HepG2 (cell line): ENCODE measurements around the gene HNRNPUL2. TPM values are rescaled to one million over a fixed set of nuclear protein-coding genes. Genes with fewer than 3 reads are reported as not detected.

Experiments
- HOXA7 ChIP-seq: sonication (generic); formaldehyde crosslinking; IDR thresholded peaks from 2 replicates; pipeline ENCODE4 v1.8.1; 2022; ENCODE audit warnings: mild to moderate bottlenecking, missing genetic modification reagents, moderate library complexity
- KIAA2018 ChIP-seq: sonication (generic); formaldehyde crosslinking; IDR thresholded peaks from 2 replicates; pipeline ENCODE4 v1.5.0; 2020; ENCODE audit warnings: mild to moderate bottlenecking, missing genetic modification reagents, borderline replicate concordance
- LCORL ChIP-seq, 2 experiments: fragments of 450-650 bp in 1 of 2; sonication (generic) in 1 of 2; formaldehyde crosslinking in 1 of 2; IDR thresholded peaks; 2 replicates each; pipeline versions ENCODE4 v1.5.0 to v1.6.1; 2017 to 2020; ENCODE audit warnings: antibody characterized with exemption in 1 of 2, missing genetic modification reagents in 1 of 2
- MTA3 ChIP-seq: sonication (generic); formaldehyde crosslinking; IDR thresholded peaks from 2 replicates; pipeline ENCODE4 v1.4.0; 2020; ENCODE audit warnings: missing genetic modification reagents
- NFIB ChIP-seq: sonication (generic); formaldehyde crosslinking; IDR thresholded peaks from 2 replicates; pipeline ENCODE4 v1.9.0; 2021; ENCODE audit warnings: missing genetic modification reagents, mild to moderate bottlenecking, borderline replicate concordance
- SETDB1 ChIP-seq: sonication (generic); formaldehyde crosslinking; IDR thresholded peaks from 2 replicates; pipeline ENCODE4 v1.5.1; 2020; ENCODE audit warnings: missing genetic modification reagents, mild to moderate bottlenecking, borderline replicate concordance
- TBX3 ChIP-seq: fragments of 450-650 bp; IDR thresholded peaks from 2 replicates; pipeline ENCODE4 v1.6.1; 2017; ENCODE audit warnings: antibody characterized with exemption, mild to moderate bottlenecking, inconsistent platforms, borderline replicate concordance
- TRIM24 ChIP-seq: sonication (generic); formaldehyde crosslinking; IDR thresholded peaks from 2 replicates; pipeline ENCODE4 v1.8.0; 2022; ENCODE audit warnings: mild to moderate bottlenecking, missing genetic modification reagents
- ZNF101 ChIP-seq: sonication (generic); formaldehyde crosslinking; IDR thresholded peaks from 2 replicates; pipeline ENCODE4 v1.4.0; 2020; ENCODE audit warnings: mild to moderate bottlenecking, low read depth, missing genetic modification reagents, borderline replicate concordance
- ZNF12 ChIP-seq: sonication (generic); formaldehyde crosslinking; IDR thresholded peaks from 2 replicates; pipeline ENCODE4 v1.5.0; 2020; ENCODE audit warnings: missing genetic modification reagents
- ZSCAN12 ChIP-seq: sonication (generic); formaldehyde crosslinking; IDR thresholded peaks from 2 replicates; pipeline ENCODE4 v1.9.0; 2021; ENCODE audit warnings: mild to moderate bottlenecking, missing genetic modification reagents
- polyA plus RNA-seq, 8 experiments: library from polyadenylated mRNA; depleted of rRNA in 3 of 8; stranded (reverse) in 7 of 8; unstranded in 1 of 8; fragments of >200 nt; fragmentation: Illumina TruSeq in 4 of 8; extraction: Trizol in 4 of 8; gene quantifications; 2 replicates each; pipeline versions ENCODE4 v1.2.1 to v1.2.3, GENCODE V29; 2011 to 2016; ENCODE audit warnings: low read depth in 4 of 8, missing spikeins in 1 of 8, mixed read lengths in 1 of 8; ENCODE audit not compliant: insufficient read depth in 1 of 8
- total RNA-seq, 5 experiments: library from RNA; depleted of rRNA; stranded (reverse); fragments of >200 nt; fragmentation: Illumina TruSeq; extraction: Trizol; gene quantifications; 2 replicates each; pipeline ENCODE4 v1.2.3, GENCODE V29; 2016; ENCODE audit warnings: low read depth in 1 of 5
- TF ChIP-seq, protein P1 (sequence below): sonication (generic); formaldehyde crosslinking; IDR thresholded peaks from 2 replicates; pipeline ENCODE4 v1.4.0; 2020; ENCODE audit warnings: missing genetic modification reagents
- TF ChIP-seq, protein P2 (sequence below): sonication (generic); formaldehyde crosslinking; IDR thresholded peaks from 2 replicates; pipeline ENCODE4 v1.8.1; 2023; ENCODE audit warnings: missing genetic modification reagents, inconsistent platforms, borderline replicate concordance
- TF ChIP-seq, protein P3 (sequence below): IDR thresholded peaks from 2 replicates; pipeline ENCODE4 v1.6.1; 2016
- TF ChIP-seq, protein P4 (sequence below): sonication (generic); formaldehyde crosslinking; IDR thresholded peaks from 2 replicates; pipeline ENCODE4 v1.5.0; 2020; ENCODE audit warnings: missing genetic modification reagents

HNRNPUL2 gene
- total and polyA plus RNA-seq, 2 of the 13 experiments (the other 11 are each of a cell fraction or from before 2014, with no cell fraction given), result 8.4 to 9.6 TPM

DNA sequence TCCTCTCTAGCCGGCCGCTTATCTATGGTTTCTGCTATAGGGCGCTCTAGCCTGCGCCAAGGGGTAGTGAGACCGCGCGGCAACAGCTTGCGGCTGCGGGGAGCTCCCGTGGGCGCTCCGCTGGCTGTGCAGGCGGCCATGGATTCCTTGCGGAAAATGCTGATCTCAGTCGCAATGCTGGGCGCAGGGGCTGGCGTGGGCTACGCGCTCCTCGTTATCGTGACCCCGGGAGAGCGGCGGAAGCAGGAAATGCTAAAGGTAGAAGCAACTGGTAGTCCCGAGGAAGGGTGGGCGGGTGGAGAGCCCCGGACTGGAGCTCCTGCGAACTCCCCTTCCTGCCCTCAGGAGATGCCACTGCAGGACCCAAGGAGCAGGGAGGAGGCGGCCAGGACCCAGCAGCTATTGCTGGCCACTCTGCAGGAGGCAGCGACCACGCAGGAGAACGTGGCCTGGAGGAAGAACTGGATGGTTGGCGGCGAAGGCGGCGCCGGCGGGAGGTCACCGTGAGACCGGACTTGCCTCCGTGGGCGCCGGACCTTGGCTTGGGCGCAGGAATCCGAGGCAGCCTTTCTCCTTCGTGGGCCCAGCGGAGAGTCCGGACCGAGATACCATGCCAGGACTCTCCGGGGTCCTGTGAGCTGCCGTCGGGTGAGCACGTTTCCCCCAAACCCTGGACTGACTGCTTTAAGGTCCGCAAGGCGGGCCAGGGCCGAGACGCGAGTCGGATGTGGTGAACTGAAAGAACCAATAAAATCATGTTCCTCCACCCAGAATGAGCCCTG lies 55.5 kb downstream of the HNRNPUL2 start, which contains the start of the genes LBHD1 and UQCC3 (continued):
- TF ChIP-seq, protein P1, sequence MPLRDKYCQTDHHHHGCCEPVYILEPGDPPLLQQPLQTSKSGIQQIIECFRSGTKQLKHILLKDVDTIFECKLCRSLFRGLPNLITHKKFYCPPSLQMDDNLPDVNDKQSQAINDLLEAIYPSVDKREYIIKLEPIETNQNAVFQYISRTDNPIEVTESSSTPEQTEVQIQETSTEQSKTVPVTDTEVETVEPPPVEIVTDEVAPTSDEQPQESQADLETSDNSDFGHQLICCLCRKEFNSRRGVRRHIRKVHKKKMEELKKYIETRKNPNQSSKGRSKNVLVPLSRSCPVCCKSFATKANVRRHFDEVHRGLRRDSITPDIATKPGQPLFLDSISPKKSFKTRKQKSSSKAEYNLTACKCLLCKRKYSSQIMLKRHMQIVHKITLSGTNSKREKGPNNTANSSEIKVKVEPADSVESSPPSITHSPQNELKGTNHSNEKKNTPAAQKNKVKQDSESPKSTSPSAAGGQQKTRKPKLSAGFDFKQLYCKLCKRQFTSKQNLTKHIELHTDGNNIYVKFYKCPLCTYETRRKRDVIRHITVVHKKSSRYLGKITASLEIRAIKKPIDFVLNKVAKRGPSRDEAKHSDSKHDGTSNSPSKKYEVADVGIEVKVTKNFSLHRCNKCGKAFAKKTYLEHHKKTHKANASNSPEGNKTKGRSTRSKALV (CRISPR knock-in tag), result no peak
- TF ChIP-seq SETDB1 (CRISPR knock-in tag) (no peak), KIAA2018 (CRISPR knock-in tag) (no peak), TRIM24 (CRISPR knock-in tag) (no peak), HOXA7 (no peak), ZSCAN12 (CRISPR knock-in tag) (no peak), LCORL (IDR thresholded peaks at IDR 0.05) (no peak), LCORL (CRISPR knock-in tag; IDR thresholded peaks at IDR 0.05) (peak; percentile 45; the same call in 1 of the 2 replicates), ZNF101 (CRISPR knock-in tag) (no peak), TBX3 (no peak), ZNF12 (CRISPR knock-in tag) (no peak), NFIB (CRISPR knock-in tag) (no peak), MTA3 (CRISPR knock-in tag) (no peak)
- TF ChIP-seq, protein P2, sequence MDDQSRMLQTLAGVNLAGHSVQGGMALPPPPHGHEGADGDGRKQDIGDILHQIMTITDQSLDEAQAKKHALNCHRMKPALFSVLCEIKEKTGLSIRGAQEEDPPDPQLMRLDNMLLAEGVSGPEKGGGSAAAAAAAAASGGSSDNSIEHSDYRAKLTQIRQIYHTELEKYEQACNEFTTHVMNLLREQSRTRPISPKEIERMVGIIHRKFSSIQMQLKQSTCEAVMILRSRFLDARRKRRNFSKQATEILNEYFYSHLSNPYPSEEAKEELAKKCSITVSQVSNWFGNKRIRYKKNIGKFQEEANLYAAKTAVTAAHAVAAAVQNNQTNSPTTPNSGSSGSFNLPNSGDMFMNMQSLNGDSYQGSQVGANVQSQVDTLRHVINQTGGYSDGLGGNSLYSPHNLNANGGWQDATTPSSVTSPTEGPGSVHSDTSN, result no peak
- TF ChIP-seq, protein P3, sequence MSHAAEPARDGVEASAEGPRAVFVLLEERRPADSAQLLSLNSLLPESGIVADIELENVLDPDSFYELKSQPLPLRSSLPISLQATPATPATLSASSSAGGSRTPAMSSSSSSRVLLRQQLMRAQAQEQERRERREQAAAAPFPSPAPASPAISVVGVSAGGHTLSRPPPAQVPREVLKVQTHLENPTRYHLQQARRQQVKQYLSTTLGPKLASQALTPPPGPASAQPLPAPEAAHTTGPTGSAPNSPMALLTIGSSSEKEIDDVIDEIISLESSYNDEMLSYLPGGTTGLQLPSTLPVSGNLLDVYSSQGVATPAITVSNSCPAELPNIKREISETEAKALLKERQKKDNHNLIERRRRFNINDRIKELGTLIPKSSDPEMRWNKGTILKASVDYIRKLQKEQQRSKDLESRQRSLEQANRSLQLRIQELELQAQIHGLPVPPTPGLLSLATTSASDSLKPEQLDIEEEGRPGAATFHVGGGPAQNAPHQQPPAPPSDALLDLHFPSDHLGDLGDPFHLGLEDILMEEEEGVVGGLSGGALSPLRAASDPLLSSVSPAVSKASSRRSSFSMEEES (CRISPR knock-in tag), result no peak
- TF ChIP-seq, protein P4, sequence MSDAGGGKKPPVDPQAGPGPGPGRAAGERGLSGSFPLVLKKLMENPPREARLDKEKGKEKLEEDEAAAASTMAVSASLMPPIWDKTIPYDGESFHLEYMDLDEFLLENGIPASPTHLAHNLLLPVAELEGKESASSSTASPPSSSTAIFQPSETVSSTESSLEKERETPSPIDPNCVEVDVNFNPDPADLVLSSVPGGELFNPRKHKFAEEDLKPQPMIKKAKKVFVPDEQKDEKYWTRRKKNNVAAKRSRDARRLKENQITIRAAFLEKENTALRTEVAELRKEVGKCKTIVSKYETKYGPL (CRISPR knock-in tag), result no peak
